H1 (cell line): Measurements from ENCODE around the gene ACP4. TPM values are rescaled to one million over a fixed set of nuclear protein-coding genes. Genes with fewer than 3 reads are reported as not detected.

Source experiments
- ATF2 ChIP-seq: IDR thresholded peaks from 2 replicates; pipeline ENCODE4 v1.6.1; 2012; ENCODE audit warnings: low read length, inconsistent platforms
- CHD7 ChIP-seq: fragments of 300-600 bp; sonication (generic); IDR thresholded peaks from 2 replicates; pipeline ENCODE4 v1.7.1; 2012; ENCODE audit warnings: low read length, moderate library complexity, mild to moderate bottlenecking, inconsistent platforms; ENCODE audit not compliant: insufficient replicate concordance
- KDM4A ChIP-seq: IDR thresholded peaks from one replicate; pipeline ENCODE4 v1.7.1; 2012; ENCODE audit warnings: low read depth, mild to moderate bottlenecking, moderate library complexity, low read length, inconsistent platforms; ENCODE audit not compliant: severe bottlenecking
- POU5F1 ChIP-seq: IDR thresholded peaks from 2 replicates; pipeline ENCODE4 v1.6.1; 2011; ENCODE audit warnings: low read depth, mild to moderate bottlenecking, low read length, moderate library complexity
- RNF2 ChIP-seq: fragments of 200-900, 300-1000 bp; sonication (generic); IDR thresholded peaks from 2 replicates; pipeline ENCODE4 v1.7.1; 2016; ENCODE audit warnings: borderline replicate concordance, low read depth, mild to moderate bottlenecking, antibody characterized with exemption, low read length; ENCODE audit not compliant: poor library complexity, severe bottlenecking; ENCODE audit errors: missing control alignments
- SIRT6 ChIP-seq: IDR thresholded peaks from one replicate; pipeline ENCODE4 v1.7.1; 2012; ENCODE audit warnings: low read length, inconsistent platforms
- YY1 ChIP-seq: IDR thresholded peaks from 2 replicates; pipeline ENCODE4 v1.6.1; 2011; ENCODE audit warnings: low read depth, mild to moderate bottlenecking, low read length
- ZNF274 ChIP-seq: IDR thresholded peaks from 2 replicates; pipeline ENCODE4 v1.7.0; 2012; ENCODE audit warnings: low read length, borderline replicate concordance; ENCODE audit errors: extremely low read depth
- polyA plus RNA-seq, 7 experiments: library from polyadenylated mRNA; depleted of rRNA in 3 of 7; stranded (reverse) in 5 of 7; unstranded in 2 of 7; fragments of >200 nt in 5 of 7; fragments of 200-250 nt in 2 of 7; gene quantifications; 1 replicate in 5 of 7; 2 replicates in 1 of 7; 4 replicates in 1 of 7; pipeline versions ENCODE4 v1.2.1 to v1.2.3, GENCODE V29; 2011 to 2013; ENCODE audit warnings: missing spikeins in 2 of 7, mixed read lengths in 2 of 7
- total RNA-seq: library from RNA; stranded (reverse); fragmentation: NEBNext Ultra II Directional; extraction: Animal tissue kit (Norgen Biotek cat#: 25700); gene quantifications from 2 replicates; pipeline ENCODE4 v1.2.1, GENCODE V29; 2021

The ACP4 gene
- total and polyA plus RNA-seq, 2 of the 8 experiments (the other 6 are each of a cell fraction or from before 2014, with no cell fraction given), result not detected

GRCh38 chr19:50794876-50795663 is 4.9 kb downstream of the ACP4 start (continued):
- TF ChIP-seq CHD7, result no peak
- TF ChIP-seq SIRT6, result peak; percentile 23
- TF ChIP-seq POU5F1, result no peak
- TF ChIP-seq ATF2, result peak; percentile 44
- no peak for TF ChIP-seq KDM4A
- no peak for TF ChIP-seq RNF2
- 0 out of 2 replicates have a peak, but pooled peaks have one; percentile 2 for TF ChIP-seq YY1
- TF ChIP-seq ZNF274, result no peak
